PC-3 (cell line): Measurements from ENCODE around the gene S100P. TPM values are rescaled to one million over a fixed set of nuclear protein-coding genes. Genes with fewer than 3 reads are reported as not detected.

Source experiments
- ATAC-seq: fragments of 200-7000 bp; cut with Tn5 transposase; 2 replicates; pipeline ENCODE4 v1.9.1; 2020; ENCODE audit warnings: mild to moderate bottlenecking, moderate library complexity
- BruUV-seq: library from RNA; stranded (reverse); fragments of 400-500 nt; replicated peaks from 2 replicates; lab custom pipeline; 2021; lab: Mats Ljungman, UMichigan
- CTCF ChIA-PET: fragments of 300-600 bp; sonication (Branson Sonifier 250); formaldehyde crosslinking; loops from one replicate; lab custom pipeline; 2022; ENCODE audit warnings: antibody characterized with exemption; lab: Charles Lee
- POLR2A ChIA-PET: fragments of 300-600 bp; sonication (Branson Sonifier 250); formaldehyde crosslinking; loops from one replicate; lab custom pipeline; 2022; ENCODE audit warnings: antibody characterized with exemption; ENCODE audit not compliant: unreplicated experiment; lab: Charles Lee
- DNase-seq: peaks from one replicate; pipeline ENCODE4 v3.0.0-alpha.2; 2015
- H2AFZ ChIP-seq: fragments of 300-600 bp; sonication (generic); 2 replicates; pipeline ENCODE4 v1.6.0; 2016; ENCODE audit warnings: antibody characterized with exemption, low read length
- H3F3A ChIP-seq: fragments of 300-600 bp; sonication (generic); one replicate; pipeline ENCODE4 v1.6.0; 2017; ENCODE audit warnings: antibody characterized with exemption, low read length, control low read depth, mild to moderate bottlenecking; ENCODE audit not compliant: unreplicated experiment
- H3K27ac ChIP-seq: fragments of 300-600 bp; sonication (generic); 2 replicates; pipeline ENCODE4 v1.5.1; 2016; ENCODE audit warnings: mild to moderate bottlenecking, low read length
- H3K27me3 ChIP-seq: fragments of 300-600 bp; sonication (generic); 2 replicates; pipeline ENCODE4 v1.6.1; 2016; ENCODE audit warnings: low read length, mixed read lengths
- H3K36me3 ChIP-seq: fragments of 300-600 bp; sonication (generic); 2 replicates; pipeline ENCODE4 v1.6.1; 2016; ENCODE audit warnings: low read depth, mixed run types, low read length, mixed read lengths
- H3K4me1 ChIP-seq: fragments of 300-600 bp; sonication (generic); 2 replicates; pipeline ENCODE4 v1.5.1; 2016; ENCODE audit warnings: low read length; ENCODE audit not compliant: insufficient read depth
- H3K4me2 ChIP-seq: fragments of 300-600 bp; sonication (generic); 2 replicates; pipeline ENCODE4 v1.6.0; 2016; ENCODE audit warnings: low read length
- H3K4me3 ChIP-seq: fragments of 300-600 bp; sonication (generic); 2 replicates; pipeline ENCODE4 v1.5.1; 2016; ENCODE audit warnings: mild to moderate bottlenecking, low read length, mixed read lengths
- H3K79me2 ChIP-seq: fragments of 300-600 bp; sonication (generic); 2 replicates; pipeline ENCODE4 v1.6.1; 2017; ENCODE audit warnings: low read length, mixed read lengths
- H3K9ac ChIP-seq: fragments of 300-600 bp; sonication (generic); 2 replicates; pipeline ENCODE4 v1.6.0; 2016; ENCODE audit warnings: mild to moderate bottlenecking, low read length
- H3K9me2 ChIP-seq: fragments of 300-600 bp; sonication (generic); replicated peaks from 2 replicates; pipeline ENCODE4 v1.6.1; 2016; ENCODE audit warnings: mixed run types, low read length, mixed read lengths
- H3K9me3 ChIP-seq: fragments of 300-600 bp; sonication (generic); 2 replicates; pipeline ENCODE4 v1.6.1; 2016; ENCODE audit warnings: low read length, mixed read lengths
- H4K20me1 ChIP-seq: fragments of 300-600 bp; sonication (generic); 2 replicates; pipeline ENCODE4 v1.6.1; 2016; ENCODE audit warnings: low read length, mixed read lengths
- EZH2 ChIP-seq: fragments of 300-600 bp; sonication (generic); IDR thresholded peaks from one replicate; pipeline ENCODE4 v1.6.1; 2017; ENCODE audit warnings: antibody characterized with exemption, mild to moderate bottlenecking, low read length; ENCODE audit not compliant: unreplicated experiment
- EZH2phosphoT487 ChIP-seq: fragments of 300-600 bp; sonication (generic); IDR thresholded peaks from 2 replicates; pipeline ENCODE4 v1.6.1; 2018; ENCODE audit warnings: mild to moderate bottlenecking, antibody characterized with exemption, low read length, borderline replicate concordance
- intact Hi-C: fragments of 100-400 bp; cut with micrococcal nuclease; formaldehyde crosslinking; loops from 2 replicates; pipeline ENCODE4 v1.9.0; 2023
- total RNA-seq: library from RNA; depleted of rRNA; stranded (reverse); fragments of >200 nt; gene quantifications from 2 replicates; pipeline ENCODE4 v1.2.3, GENCODE V29; 2014; rRNA removed
- TF ChIP-seq, protein P1 (sequence below): fragments of 300-600 bp; sonication (generic); conservative IDR thresholded peaks from 2 replicates; pipeline ENCODE4 v1.5.1; 2017; ENCODE audit warnings: antibody characterized with exemption, low read depth, mild to moderate bottlenecking, low read length

S100P gene
- total RNA-seq, 1 experiment from 2014 or later: 59.8 TPM

- ATAC-seq (no peak), DNase-seq (no peak)
- Histone ChIP-seq H3K9me3 (no peaks in the 10 kb centered on the region), H3K4me2 (no peak overlapping the region), H3K27ac (no peak overlapping the region), H4K20me1 (no peaks in the 10 kb centered on the region), H3K27me3 (no peaks in the 10 kb centered on the region), H3K9me2 (no peaks in the 10 kb centered on the region), H3K36me3 (no peaks in the 10 kb centered on the region), H3K4me1 (peaks cover 13% of the 10 kb centered on the region), H2AFZ (no peak overlapping the region), H3K79me2 (no peaks in the 10 kb centered on the region), H3K4me3 (no peak overlapping the region), H3K9ac (no peak overlapping the region), H3F3A (no peaks in the 10 kb centered on the region)
- no TSS peak for BruUV-seq
- intact Hi-C loops: no loop called here
- TF ChIP-seq EZH2phosphoT487: no peak
- TF ChIP-seq, protein P1, sequence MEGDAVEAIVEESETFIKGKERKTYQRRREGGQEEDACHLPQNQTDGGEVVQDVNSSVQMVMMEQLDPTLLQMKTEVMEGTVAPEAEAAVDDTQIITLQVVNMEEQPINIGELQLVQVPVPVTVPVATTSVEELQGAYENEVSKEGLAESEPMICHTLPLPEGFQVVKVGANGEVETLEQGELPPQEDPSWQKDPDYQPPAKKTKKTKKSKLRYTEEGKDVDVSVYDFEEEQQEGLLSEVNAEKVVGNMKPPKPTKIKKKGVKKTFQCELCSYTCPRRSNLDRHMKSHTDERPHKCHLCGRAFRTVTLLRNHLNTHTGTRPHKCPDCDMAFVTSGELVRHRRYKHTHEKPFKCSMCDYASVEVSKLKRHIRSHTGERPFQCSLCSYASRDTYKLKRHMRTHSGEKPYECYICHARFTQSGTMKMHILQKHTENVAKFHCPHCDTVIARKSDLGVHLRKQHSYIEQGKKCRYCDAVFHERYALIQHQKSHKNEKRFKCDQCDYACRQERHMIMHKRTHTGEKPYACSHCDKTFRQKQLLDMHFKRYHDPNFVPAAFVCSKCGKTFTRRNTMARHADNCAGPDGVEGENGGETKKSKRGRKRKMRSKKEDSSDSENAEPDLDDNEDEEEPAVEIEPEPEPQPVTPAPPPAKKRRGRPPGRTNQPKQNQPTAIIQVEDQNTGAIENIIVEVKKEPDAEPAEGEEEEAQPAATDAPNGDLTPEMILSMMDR: no peak
- TF ChIP-seq EZH2: no peak
- ChIA-PET CTCF (no interaction called here), POLR2A (no interaction called here)
Observed at GRCh38 chr4:6742507-6742906, 48.8 kb downstream of the S100P start.

GRCh38 chr4:6742989-6743388 is 49.3 kb downstream of the S100P start:
- no TSS peak for BruUV-seq

More at GRCh38 chr4:6742989-6743388, 49.3 kb downstream of the S100P start:
- Histone ChIP-seq H3K79me2 (no peaks in the 10 kb centered on the region), H3K36me3 (no peaks in the 10 kb centered on the region), H2AFZ (no peak overlapping the region), H3K27me3 (no peaks in the 10 kb centered on the region), H4K20me1 (no peaks in the 10 kb centered on the region), H3K9me2 (no peaks in the 10 kb centered on the region), H3K4me3 (no peak overlapping the region), H3K9me3 (no peaks in the 10 kb centered on the region), H3K4me1 (peaks cover 18% of the 10 kb centered on the region), H3K9ac (no peak overlapping the region), H3K27ac (no peak overlapping the region), H3F3A (no peaks in the 10 kb centered on the region), H3K4me2 (no peak overlapping the region)
- ChIA-PET CTCF (no interaction called here), POLR2A (no interaction called here)
- DNase-seq: no peak
- ATAC-seq: no peak
- TF ChIP-seq EZH2phosphoT487 (no peak), EZH2 (no peak)
- TF ChIP-seq, protein P1: no peak
- intact Hi-C loops: no loop called here

Other genes starting within 250 kb of the S100P start
- gene PPP2R2C, start 221.3 kb upstream of the S100P start, total RNA-seq: 7.0 and 9.5 TPM in 2 replicates
- gene MAN2B2, start 118.7 kb upstream of the S100P start, total RNA-seq: 8.5 and 9.8 TPM in 2 replicates
- 122 and 200 TPM in 2 replicates for gene MRFAP1, start 53.2 kb upstream of the S100P start, total RNA-seq
- 50.5 and 57.6 TPM in 2 replicates for gene MRFAP1L1, start 16.0 kb downstream of the S100P start, total RNA-seq
- 14.0 and 19.9 TPM in 2 replicates for gene BLOC1S4, start 22.3 kb downstream of the S100P start, total RNA-seq
- gene KIAA0232, start 88.8 kb downstream of the S100P start, total RNA-seq: 5.5 and 5.6 TPM in 2 replicates
- 33.0 and 33.3 TPM in 2 replicates for gene TBC1D14, start 215.9 kb downstream of the S100P start, total RNA-seq